Transverse colon (tissue), 4 donors: ENCODE data around the gene SLC24A3. TPM values are rescaled to one million over a fixed set of nuclear protein-coding genes. Genes with fewer than 3 reads are reported as not detected.

Experiments used
- DNase-seq: peaks from one replicate; pipeline ENCODE4 v3.0.0-alpha.2; 2019
- H3K27ac ChIP-seq, 4 donors: fragments of 200-600 bp; sonication (generic); 2 replicates each; pipeline ENCODE4 v1.5.1; 2016 to 2018; ENCODE audit warnings: inconsistent platforms in 4 of 4
- H3K27me3 ChIP-seq: fragments of 200-600 bp; sonication (generic); 2 replicates; pipeline ENCODE4 v1.5.1; 2017; ENCODE audit warnings: inconsistent platforms
- H3K36me3 ChIP-seq, 4 donors: fragments of 200-600 bp; sonication (generic); 2 replicates each; pipeline ENCODE4 v1.5.1; 2017 to 2019; ENCODE audit warnings: inconsistent platforms in 4 of 4
- H3K4me1 ChIP-seq, 4 donors: fragments of 200-600 bp; sonication (generic); 2 replicates each; pipeline ENCODE4 v1.5.1; 2017 to 2020; ENCODE audit warnings: inconsistent platforms in 4 of 4
- H3K4me3 ChIP-seq, 4 donors: fragments of 200-600 bp; sonication (generic); 1 replicate in 1 of 4; 2 replicates in 3 of 4; pipeline versions ENCODE4 v1.5.1 to v1.6.1; 2017 to 2019; ENCODE audit warnings: inconsistent platforms in 4 of 4
- H3K9me3 ChIP-seq, 2 donors: fragments of 200-600 bp; sonication (generic); 2 replicates each; pipeline ENCODE4 v1.5.1; 2017 to 2019; ENCODE audit warnings: inconsistent platforms in 2 of 2
- CTCF ChIP-seq, 5 experiments: fragments of 200-600 bp in 3 of 5; fragments of 450-650 bp in 2 of 5; sonication (generic) in 3 of 5; IDR thresholded peaks; 1 replicate in 2 of 5; 2 replicates in 3 of 5; pipeline ENCODE4 v1.5.1; 2016 to 2017; ENCODE audit warnings: antibody characterized with exemption in 5 of 5, inconsistent platforms in 3 of 5, mild to moderate bottlenecking in 2 of 5, moderate library complexity in 1 of 5
- EP300 ChIP-seq: sonication (generic); formaldehyde crosslinking; IDR thresholded peaks from one replicate; pipeline ENCODE4 v1.6.1; 2017; ENCODE audit warnings: antibody characterized with exemption, low read depth
- POLR2A ChIP-seq: fragments of 450-650 bp; IDR thresholded peaks from one replicate; pipeline ENCODE4 v1.6.1; 2016; ENCODE audit warnings: antibody characterized with exemption, mild to moderate bottlenecking, moderate library complexity
- POLR2AphosphoS5 ChIP-seq, 3 donors: sonication (generic); formaldehyde crosslinking; IDR thresholded peaks; one replicate each; pipeline ENCODE4 v1.6.1; 2016; ENCODE audit warnings: antibody characterized with exemption in 3 of 3
- WGBS, 2 donors: methylation state at CpG; one replicate each; pipeline ENCODE4 v1.1.5; 2018; ENCODE audit warnings: low coverage in 1 of 2; 5-methylcytosine and 5-hydroxymethylcytosine counted together
- in situ Hi-C, 4 donors: fragments of 200-750 bp; cut with MboI; loops; one replicate each; pipeline versions ENCODE4 v1.15.0 to v1.15.1; 2017; ENCODE audit warnings: low sequenced_read_pairs in 3 of 4, low pct_ligation_motif_present in 1 of 4, low pct_unique_long_range_greater_than_20kb in 1 of 4
- intact Hi-C: fragments of 100-400 bp; cut with DNase I; formaldehyde crosslinking; loops from one replicate; pipeline ENCODE4 v1.15.1; 2023; ENCODE audit warnings: low total_unique reads
- total RNA-seq, 4 donors: library from RNA; depleted of rRNA; stranded (reverse); fragments of >200 nt; gene quantifications; one replicate each; pipeline ENCODE4 v1.1.0, GENCODE V29; 2016

The SLC24A3 gene
- total RNA-seq, 4 donors from 2014 or later = 4.4 to 6.7 (median 4.6) TPM

- no peaks in the 10 kb centered on the region for H3K9me3 ChIP-seq
- no peak overlapping the region for H3K4me3 ChIP-seq
- H3K27me3 ChIP-seq = no peaks in the 10 kb centered on the region
- DNase-seq = no peak
- TF ChIP-seq CTCF (IDR thresholded peaks at IDR 0.05) (no peak), POLR2AphosphoS5 (IDR thresholded peaks at IDR 0.05) (no peak), EP300 (no peak), POLR2A (no peak)
- intact Hi-C loops (no loop called here), in situ Hi-C loops (no loop called here)
- WGBS, 2 donors = 89 to 91% methylated on average over 4 to 8 of the region's 8 CpGs
- H3K36me3 ChIP-seq = no peaks in the 10 kb centered on the region
- no peaks in the 10 kb centered on the region for H3K4me1 ChIP-seq
- no peak overlapping the region for H3K27ac ChIP-seq
Measured at GRCh38 chr20:19473216-19473921, 260.9 kb downstream of the SLC24A3 start.

GRCh38 chr20:19473922-19474286 lies 261.5 kb downstream of the SLC24A3 start:
- in situ Hi-C loops (no loop called here), intact Hi-C loops (no loop called here)
- TF ChIP-seq CTCF (IDR thresholded peaks at IDR 0.05) = no peak
- no peak for TF ChIP-seq POLR2A
- TF ChIP-seq POLR2AphosphoS5 (IDR thresholded peaks at IDR 0.05) = no peak
- H3K4me1 ChIP-seq = no peaks in the 10 kb centered on the region
- H3K27me3 ChIP-seq = no peaks in the 10 kb centered on the region
- H3K27ac ChIP-seq = no peak overlapping the region
- no peak for DNase-seq
- WGBS, 2 donors = 87 to 89% methylated on average over 3 to 6 of the region's 6 CpGs
- H3K9me3 ChIP-seq = no peaks in the 10 kb centered on the region
- no peak overlapping the region for H3K4me3 ChIP-seq
- no peaks in the 10 kb centered on the region for H3K36me3 ChIP-seq

GRCh38 chr20:19478320-19478895 lies 266.0 kb downstream of the SLC24A3 start:
- Histone ChIP-seq H3K27ac (no peak overlapping the region), H3K4me1 (no peaks in the 10 kb centered on the region), H3K27me3 (no peaks in the 10 kb centered on the region), H3K9me3 (no peaks in the 10 kb centered on the region), H3K36me3 (no peaks in the 10 kb centered on the region), H3K4me3 (no peak overlapping the region)
- in situ Hi-C loops = no loop called here
- WGBS, 2 donors = 75 to 89% methylated on average over 2 to 5 of the region's 5 CpGs
- no peak for DNase-seq
- TF ChIP-seq EP300 (no peak), POLR2A (no peak), CTCF (IDR thresholded peaks at IDR 0.05) (no peak), POLR2AphosphoS5 (IDR thresholded peaks at IDR 0.05) (no peak)
- intact Hi-C loops = no loop called here

GRCh38 chr20:19482726-19483125 lies 270.3 kb downstream of the SLC24A3 start:
- TF ChIP-seq CTCF (IDR thresholded peaks at IDR 0.05) = no peak
- TF ChIP-seq POLR2A = no peak
- TF ChIP-seq EP300 = no peak
- Histone ChIP-seq H3K9me3 (no peaks in the 10 kb centered on the region), H3K27me3 (no peaks in the 10 kb centered on the region), H3K4me3 (no peak overlapping the region), H3K4me1 (no peaks in the 10 kb centered on the region), H3K27ac (no peak overlapping the region), H3K36me3 (no peaks in the 10 kb centered on the region)
- 35 to 62% methylated on average over 2 of the region's 2 CpGs for WGBS, 2 donors
- intact Hi-C loops (no loop called here), in situ Hi-C loops (no loop called here)
- no peak for DNase-seq
